K562 (cell line): ENCODE measurements around the gene LRRC10B. TPM values are rescaled to one million over a fixed set of nuclear protein-coding genes. Genes with fewer than 3 reads are reported as not detected.

Experiments
- ATAC-seq: fragments of 200-7000 bp; cut with Tn5 transposase; 3 replicates; pipeline ENCODE4 v1.9.1; 2020; ENCODE audit warnings: moderate library complexity
- BruUV-seq: library from RNA; stranded (reverse); fragments of 400-500 nt; replicated peaks from 2 replicates; lab custom pipeline; 2021; lab: Mats Ljungman, UMichigan
- CTCF ChIA-PET: fragments of 300-600 bp; formaldehyde crosslinking; extraction: SDS; loops from one replicate; lab custom pipeline; 2021; ENCODE audit warnings: low intra/inter-chr PET ratio; lab: Yijun Ruan, JAX
- POLR2A ChIA-PET: fragments of 300-600, 350-650 bp; sonication (Branson Sonifier 250); formaldehyde crosslinking; extraction: SDS; loops from one replicate; lab custom pipeline; 2021; ENCODE audit warnings: antibody characterized with exemption, inconsistent platforms; lab: Yijun Ruan, JAX
- DNase-seq, 4 experiments: peaks; one replicate each; pipeline versions ENCODE4 v3.0.0 to v3.0.0-alpha.2; 2011 to 2018; ENCODE audit warnings: low spot score in 3 of 4, mixed read lengths in 3 of 4; ENCODE audit errors: extremely low read depth in 1 of 4
- FAIRE-seq: peaks from 2 replicates; lab custom pipeline; 2011; peaks lifted over from hg19 to GRCh38; lab: Jason Lieb, UNC
- H2AFZ ChIP-seq: 2 replicates; pipeline ENCODE4 v1.6.0; 2011; ENCODE audit warnings: low read depth, low read length, control low read depth, inconsistent platforms
- H3K27ac ChIP-seq: fragments of 200-600 bp; 3 replicates; pipeline ENCODE4 v1.8.0; 2011; ENCODE audit warnings: low read depth, mild to moderate bottlenecking, control low read depth, inconsistent platforms, low read length, moderate library complexity, mixed read lengths; ENCODE audit errors: extremely low read depth
- H3K27me3 ChIP-seq, 2 experiments: fragments of 300-600 bp in 1 of 2; 2 replicates in 1 of 2; 3 replicates in 1 of 2; pipeline versions ENCODE4 v1.6.0 to v1.8.0; 2011; ENCODE audit warnings: inconsistent platforms in 2 of 2, low read length in 2 of 2, mild to moderate bottlenecking in 1 of 2, mixed read lengths in 1 of 2, moderate library complexity in 1 of 2; ENCODE audit not compliant: control insufficient read depth in 2 of 2, insufficient read depth in 2 of 2
- H3K36me3 ChIP-seq: fragments of 300-600 bp; 3 replicates; pipeline ENCODE4 v1.8.0; 2011; ENCODE audit warnings: mild to moderate bottlenecking, low read length, inconsistent platforms; ENCODE audit not compliant: control insufficient read depth, insufficient read depth
- H3K4me1 ChIP-seq, 2 experiments: fragments of 200-600 bp in 1 of 2; replicated peaks in 1 of 2; 2 replicates in 1 of 2; 3 replicates in 1 of 2; pipeline versions ENCODE4 v1.5.1 to v1.8.0; 2011; ENCODE audit warnings: inconsistent platforms in 2 of 2, low read length in 2 of 2, mild to moderate bottlenecking in 1 of 2, mixed read lengths in 1 of 2, moderate library complexity in 1 of 2; ENCODE audit not compliant: control insufficient read depth in 2 of 2, insufficient read depth in 2 of 2
- H3K4me2 ChIP-seq: 2 replicates; pipeline ENCODE4 v1.6.1; 2011; ENCODE audit warnings: low read length, control low read depth, inconsistent platforms, mixed read lengths; ENCODE audit not compliant: insufficient read depth
- H3K4me3 ChIP-seq: fragments of 200-600 bp; sonication (generic), shearing (Covaris generic); 2 replicates; pipeline ENCODE4 v1.5.1; 2016; ENCODE audit warnings: control low read depth, inconsistent platforms
- H3K79me2 ChIP-seq: fragments of 200-600 bp; 3 replicates; pipeline ENCODE4 v1.8.0; 2011; ENCODE audit warnings: low read length, inconsistent platforms; ENCODE audit not compliant: control insufficient read depth, insufficient read depth
- H3K9ac ChIP-seq, 2 experiments: 2 replicates each; pipeline versions ENCODE4 v1.6.0 to v1.6.1; 2011; ENCODE audit warnings: low read depth in 2 of 2, low read length in 2 of 2, control low read depth in 1 of 2, inconsistent platforms in 1 of 2, mild to moderate bottlenecking in 1 of 2, mixed read lengths in 1 of 2; ENCODE audit not compliant: insufficient read depth in 1 of 2
- H3K9me1 ChIP-seq: one replicate; pipeline ENCODE4 v1.6.0; 2011; ENCODE audit warnings: inconsistent platforms, mild to moderate bottlenecking, low read length, moderate library complexity; ENCODE audit not compliant: control insufficient read depth, insufficient read depth
- H3K9me3 ChIP-seq: replicated peaks from 2 replicates; pipeline ENCODE4 v1.5.1; 2011; ENCODE audit warnings: low read depth, low read length, inconsistent platforms; ENCODE audit not compliant: control insufficient read depth, insufficient read depth
- H4K20me1 ChIP-seq: replicated peaks from 2 replicates; pipeline ENCODE4 v1.6.1; 2011; ENCODE audit warnings: low read length, inconsistent platforms, mixed read lengths; ENCODE audit not compliant: control insufficient read depth, insufficient read depth
- CBX2 ChIP-seq: fragments of 200-600 bp; sonication (generic); IDR thresholded peaks from one replicate; pipeline ENCODE4 v1.6.1; 2012; ENCODE audit warnings: mild to moderate bottlenecking, low read length, inconsistent platforms; ENCODE audit not compliant: insufficient read depth, poor library complexity, severe bottlenecking
- DEAF1 ChIP-seq: fragments of 450-650 bp; formaldehyde crosslinking; IDR thresholded peaks from 2 replicates; pipeline ENCODE4 v1.4.0; 2020; ENCODE audit warnings: mild to moderate bottlenecking, moderate library complexity
- HNRNPUL1 ChIP-seq: fragments of 200-400 bp; formaldehyde crosslinking; IDR thresholded peaks from 2 replicates; pipeline ENCODE4 v1.6.1; 2017; ENCODE audit warnings: low read length
- JUND ChIP-seq, 2 experiments: IDR thresholded peaks; 2 replicates in 1 of 2; 3 replicates in 1 of 2; pipeline ENCODE4 v1.6.1; 2011; ENCODE audit warnings: borderline replicate concordance in 2 of 2, low read depth in 2 of 2, low read length in 2 of 2, improper control_type of control experiment in 1 of 2, missing biosample characterization in 1 of 2, missing genetic modification characterization in 1 of 2, missing genetic modification reagents in 1 of 2
- SIRT6 ChIP-seq: IDR thresholded peaks from one replicate; pipeline ENCODE4 v1.6.1; 2012; ENCODE audit warnings: low read depth, mild to moderate bottlenecking, control low read depth, inconsistent platforms, low read length, moderate library complexity
- ZNF224 ChIP-seq: sonication (generic); formaldehyde crosslinking; IDR thresholded peaks from 2 replicates; pipeline ENCODE4 v1.8.0; 2022; ENCODE audit warnings: mild to moderate bottlenecking, missing genetic modification reagents
- WGBS: fragments of 100-300 bp; shearing (Covaris generic); methylation state at CpG from one replicate; pipeline ENCODE4 v1.1.6; 2016; ENCODE audit warnings: low coverage, mixed read lengths; ENCODE audit not compliant: insufficient coverage; ENCODE audit errors: missing lambda C conversion rate; 5-methylcytosine and 5-hydroxymethylcytosine counted together
- in situ Hi-C: fragments of 300-500 bp; cut with MboI; formaldehyde crosslinking; loops from 4 replicates; pipeline ENCODE4 v1.15.0; 2018; ENCODE audit warnings: inconsistent platforms, mixed read lengths
- intact Hi-C: fragments of 100-400 bp; cut with micrococcal nuclease; formaldehyde crosslinking; loops from 2 replicates; pipeline ENCODE4 v1.14.2; 2022
- polyA plus RNA-seq, 8 experiments: library from polyadenylated mRNA; depleted of rRNA in 4 of 8; stranded (reverse) in 5 of 8; unstranded in 3 of 8; fragments of >200 nt; fragmentation: Nextera tagmentation in 2 of 8; fragmentation: Illumina TruSeq in 1 of 8; extraction: Ambion mirVana in 2 of 8; extraction: Trizol in 1 of 8; gene quantifications; 2 replicates each; pipeline versions ENCODE4 v1.2.1 to v1.2.3, GENCODE V29; 2011 to 2014; ENCODE audit warnings: inconsistent platforms in 1 of 8, missing spikeins in 1 of 8
- total RNA-seq, 7 experiments: library from RNA; depleted of rRNA in 6 of 7; stranded (reverse); fragments of >200 nt in 6 of 7; fragmentation: Illumina TruSeq in 2 of 7; extraction: Trizol in 2 of 7; gene quantifications; 2 replicates each; pipeline versions ENCODE4 v1.2.1 to v1.2.3, GENCODE V29; 2011 to 2021; ENCODE audit warnings: low replicate concordance in 1 of 7
- TF ChIP-seq, protein P1 (sequence below): fragments of 250-450 bp; sonication (Bioruptor Pico); IDR thresholded peaks from 2 replicates; pipeline ENCODE4 v1.8.0; 2021; ENCODE audit warnings: moderate library complexity, mild to moderate bottlenecking, inconsistent platforms

Gene LRRC10B
- total and polyA plus RNA-seq, 9 of the 15 experiments (the other 6 are each of a cell fraction or from before 2014, with no cell fraction given) = 0.11 TPM; not detected in 8

DNA sequence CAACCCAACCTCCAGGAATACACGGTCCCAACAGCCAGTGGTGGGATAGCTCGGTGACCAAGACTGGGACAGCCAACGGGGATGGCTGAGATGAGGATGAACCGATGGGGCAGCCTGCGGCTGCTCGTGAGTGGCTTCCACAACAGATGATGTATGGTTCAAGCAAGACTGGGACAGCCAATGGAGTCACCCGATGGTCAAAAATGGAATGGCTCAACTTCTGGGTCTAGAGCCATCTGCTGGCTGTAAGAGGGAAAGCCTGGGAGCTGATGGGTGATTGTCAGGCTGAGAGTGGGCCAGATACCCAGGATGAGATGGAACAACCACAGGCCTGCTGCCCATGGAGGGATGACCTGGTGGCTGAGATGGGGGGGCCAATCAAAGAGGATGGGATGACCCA is 36.8 kb downstream of the LRRC10B start (continued):
- TF ChIP-seq, protein P1, sequence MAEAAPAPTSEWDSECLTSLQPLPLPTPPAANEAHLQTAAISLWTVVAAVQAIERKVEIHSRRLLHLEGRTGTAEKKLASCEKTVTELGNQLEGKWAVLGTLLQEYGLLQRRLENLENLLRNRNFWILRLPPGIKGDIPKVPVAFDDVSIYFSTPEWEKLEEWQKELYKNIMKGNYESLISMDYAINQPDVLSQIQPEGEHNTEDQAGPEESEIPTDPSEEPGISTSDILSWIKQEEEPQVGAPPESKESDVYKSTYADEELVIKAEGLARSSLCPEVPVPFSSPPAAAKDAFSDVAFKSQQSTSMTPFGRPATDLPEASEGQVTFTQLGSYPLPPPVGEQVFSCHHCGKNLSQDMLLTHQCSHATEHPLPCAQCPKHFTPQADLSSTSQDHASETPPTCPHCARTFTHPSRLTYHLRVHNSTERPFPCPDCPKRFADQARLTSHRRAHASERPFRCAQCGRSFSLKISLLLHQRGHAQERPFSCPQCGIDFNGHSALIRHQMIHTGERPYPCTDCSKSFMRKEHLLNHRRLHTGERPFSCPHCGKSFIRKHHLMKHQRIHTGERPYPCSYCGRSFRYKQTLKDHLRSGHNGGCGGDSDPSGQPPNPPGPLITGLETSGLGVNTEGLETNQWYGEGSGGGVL = no peak

- H3K36me3 ChIP-seq = no peaks in the 10 kb centered on the region
- FAIRE-seq = no peak
- H3K4me1 ChIP-seq = peaks cover 13 to 36% of the 10 kb centered on the region in 2 experiments
- intact Hi-C loops = no loop called here
- H3K9ac ChIP-seq = no peak overlapping the region
- ATAC-seq = no peak
- H3K4me3 ChIP-seq = no peak overlapping the region
- no peaks in the 10 kb centered on the region for H3K79me2 ChIP-seq
- H3K9me3 ChIP-seq = no peaks in the 10 kb centered on the region
- no peak overlapping the region for H2AFZ ChIP-seq
- CTCF ChIA-PET = interaction anchor here (1.1 kb wide), 1 partner anchor 13 kb away, joined by 3 read pairs; no protein-coding TSS in a partner anchor
- H3K27ac ChIP-seq = no peak overlapping the region
- peaks cover 6 to 45% of the 10 kb centered on the region in 2 experiments for H3K27me3 ChIP-seq
- no peak overlapping the region for H3K4me2 ChIP-seq
- no peak for DNase-seq
- POLR2A ChIA-PET = interaction anchor here (0.5 to 1.3 kb wide), 3 partner anchors 12 to 59 kb away, joined by 3 to 4 read pairs (median 4); no protein-coding TSS in a partner anchor
- BruUV-seq = no TSS peak
- TF ChIP-seq DEAF1 (CRISPR knock-in tag) (no peak), HNRNPUL1 (no peak), SIRT6 (no peak), CBX2 (no peak), JUND (IDR thresholded peaks at IDR 0.05; ENCODE audit: borderline replicate concordance, low read depth, low read length) (no peak), JUND (tag; IDR thresholded peaks at IDR 0.05; ENCODE audit: borderline replicate concordance, low read depth, low read length) (no peak), ZNF224 (no peak)
- TF ChIP-seq, all 486 proteins: peak for 0
- H4K20me1 ChIP-seq = peaks cover 7% of the 10 kb centered on the region; the same call in 1 of the 2 replicates
- WGBS = 5% methylated on average over 22 of the region's 32 CpGs
- peaks cover 2% of the 10 kb centered on the region for H3K9me1 ChIP-seq
- in situ Hi-C loops = no loop called here
These were observed 37.4 kb downstream of the LRRC10B start for GRCh38 chr11:61545921-61546320.
